Cardiac muscle cell (in vitro differentiated cells and primary cell): ENCODE measurements around the gene CACNA2D2. TPM values are rescaled to one million over a fixed set of nuclear protein-coding genes. Genes with fewer than 3 reads are reported as not detected.

ENCODE experiments used
- DNase-seq, 2 donors: peaks; one replicate each; pipeline versions ENCODE4 v3.0.0 to v3.0.0-alpha.2; 2010 to 2017; ENCODE audit warnings: low read depth in 1 of 2, low spot score in 1 of 2
- H3K27ac ChIP-seq: fragments of 200-600 bp; sonication (generic); 2 replicates; pipeline ENCODE4 v1.5.1; 2016
- H3K27me3 ChIP-seq: fragments of 200-600 bp; sonication (generic); 2 replicates; pipeline ENCODE4 v1.6.0; 2016; ENCODE audit warnings: control low read depth
- H3K36me3 ChIP-seq: fragments of 200-600 bp; sonication (generic); 2 replicates; pipeline ENCODE4 v1.5.1; 2016; ENCODE audit warnings: control low read depth
- H3K4me1 ChIP-seq: fragments of 200-600 bp; sonication (generic); 2 replicates; pipeline ENCODE4 v1.8.1; 2017; ENCODE audit warnings: low read depth, mild to moderate bottlenecking, mixed run types
- H3K4me3 ChIP-seq: fragments of 200-600 bp; sonication (generic); 2 replicates; pipeline ENCODE4 v1.5.1; 2016; ENCODE audit warnings: mild to moderate bottlenecking
- H3K9me3 ChIP-seq: fragments of 200-600 bp; sonication (generic); 2 replicates; pipeline ENCODE4 v1.5.1; 2017; ENCODE audit warnings: low read depth, mild to moderate bottlenecking, control low read depth
- CTCF ChIP-seq: IDR thresholded peaks from 2 replicates; pipeline ENCODE4 v1.5.1; 2012; ENCODE audit warnings: low read depth, mild to moderate bottlenecking, low read length
- polyA plus RNA-seq: library from polyadenylated mRNA; unstranded; fragments of >200 nt; fragmentation: Nextera tagmentation; extraction: Ambion mirVana; gene quantifications from 2 replicates; pipeline ENCODE4 v1.2.1, GENCODE V29; 2016
- total RNA-seq: library from RNA; depleted of rRNA; stranded (reverse); fragments of >200 nt; gene quantifications from 2 replicates; pipeline ENCODE4 v1.2.3, GENCODE V29; 2016

CACNA2D2 gene
- total and polyA plus RNA-seq, 2 experiments from 2014 or later = 5.4 to 8.7 TPM

DNA sequence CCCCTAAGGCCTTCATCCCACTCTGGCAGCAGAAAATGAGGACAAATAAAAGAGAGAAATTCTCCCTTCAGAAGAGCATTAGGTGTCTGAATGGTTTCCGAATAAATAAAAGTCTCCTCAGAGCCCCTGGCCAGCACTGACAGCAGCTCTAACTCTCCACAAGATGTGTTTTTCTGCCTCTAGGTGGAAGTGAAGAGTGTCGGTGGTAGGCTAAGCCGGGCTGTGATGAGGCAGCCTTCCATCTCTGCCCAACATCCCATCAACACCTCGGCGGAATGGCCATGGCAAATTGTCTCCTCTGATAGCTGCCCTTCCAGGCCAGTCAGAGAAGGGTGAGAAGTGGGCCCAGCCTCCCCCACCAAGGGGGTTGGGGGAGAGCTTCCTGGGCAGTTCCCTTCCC, 6.3 kb upstream of the CACNA2D2 start:
- no peak for TF ChIP-seq CTCF

GRCh38 chr3:50508821-50509220, 5.4 kb upstream of the CACNA2D2 start:
- TF ChIP-seq CTCF = no peak
- DNase-seq = no peak
- Histone ChIP-seq H3K4me1 (no peaks in the 10 kb centered on the region), H3K27me3 (no peaks in the 10 kb centered on the region), H3K4me3 (no peak overlapping the region), H3K36me3 (no peaks in the 10 kb centered on the region), H3K27ac (no peak overlapping the region), H3K9me3 (no peaks in the 10 kb centered on the region)

More for the DNA sequence above, 6.3 kb upstream of the CACNA2D2 start:
- no peak for DNase-seq
- no peak overlapping the region for H3K4me3 ChIP-seq
- H3K9me3 ChIP-seq = no peaks in the 10 kb centered on the region
- no peaks in the 10 kb centered on the region for H3K36me3 ChIP-seq
- H3K4me1 ChIP-seq = peaks cover 2% of the 10 kb centered on the region
- no peak overlapping the region for H3K27ac ChIP-seq
- no peaks in the 10 kb centered on the region for H3K27me3 ChIP-seq

GRCh38 chr3:50506169-50506568, 2.7 kb upstream of the CACNA2D2 start:
- Histone ChIP-seq H3K27me3 (peaks cover 16% of the 10 kb centered on the region), H3K27ac (no peak overlapping the region), H3K36me3 (no peaks in the 10 kb centered on the region), H3K4me1 (peaks cover 4% of the 10 kb centered on the region), H3K9me3 (no peaks in the 10 kb centered on the region), H3K4me3 (no peak overlapping the region)
- TF ChIP-seq CTCF = no peak
- peak in 1 of 2 donors; percentile 36 for DNase-seq

DNA sequence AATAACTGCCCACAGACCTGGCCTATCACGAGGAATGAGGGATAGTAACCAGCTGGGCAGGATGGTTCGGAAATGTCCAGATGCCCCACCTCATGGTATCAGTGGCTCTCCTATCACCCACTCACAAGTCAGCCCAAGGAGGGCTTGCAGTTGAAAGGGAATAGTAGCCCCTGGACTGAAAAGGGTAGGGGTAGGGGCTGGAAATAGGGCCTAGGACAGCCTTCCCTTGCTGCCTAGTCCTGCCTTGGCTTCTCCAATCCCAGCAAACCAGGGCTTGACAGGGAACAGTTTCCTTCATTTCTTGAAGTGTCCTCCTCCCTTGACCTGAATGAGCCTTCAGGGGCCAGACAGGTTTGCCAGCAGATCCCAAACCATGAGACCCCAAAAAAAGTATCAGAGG, 1.2 kb upstream of the CACNA2D2 start:
- Histone ChIP-seq H3K4me3 (no peak overlapping the region), H3K27me3 (peaks cover 16% of the 10 kb centered on the region), H3K4me1 (peaks cover 4% of the 10 kb centered on the region), H3K27ac (no peak overlapping the region), H3K9me3 (no peaks in the 10 kb centered on the region), H3K36me3 (no peaks in the 10 kb centered on the region)
- no peak for TF ChIP-seq CTCF
- no peak for DNase-seq

- DNase-seq = peak in 1 of 2 donors; percentile 54
- Histone ChIP-seq H3K4me3 (peak overlapping the region; percentile 90), H3K4me1 (peaks cover 4% of the 10 kb centered on the region), H3K9me3 (no peaks in the 10 kb centered on the region), H3K27me3 (peaks cover 16% of the 10 kb centered on the region), H3K36me3 (no peaks in the 10 kb centered on the region), H3K27ac (no peak overlapping the region)
- TF ChIP-seq CTCF = no peak
Measured at GRCh38 chr3:50502584-50503423, 630 bp downstream of the CACNA2D2 start.
